ENCODE results near the gene CCZ1. TPM values are rescaled to one million over a fixed set of nuclear protein-coding genes. Genes with fewer than 3 reads are reported as not detected.
"Not testable (repeated sequence)": the region's sequence is repeated elsewhere in the genome, so short reads cannot be mapped to it uniquely, and the experiment has no call there.

CCZ1 gene
- 100 to 1,000 TPM in 2 of 3 donors, 10 to 100 TPM in 1; 76.3 to 111 (median 109) TPM for total RNA-seq

DNA sequence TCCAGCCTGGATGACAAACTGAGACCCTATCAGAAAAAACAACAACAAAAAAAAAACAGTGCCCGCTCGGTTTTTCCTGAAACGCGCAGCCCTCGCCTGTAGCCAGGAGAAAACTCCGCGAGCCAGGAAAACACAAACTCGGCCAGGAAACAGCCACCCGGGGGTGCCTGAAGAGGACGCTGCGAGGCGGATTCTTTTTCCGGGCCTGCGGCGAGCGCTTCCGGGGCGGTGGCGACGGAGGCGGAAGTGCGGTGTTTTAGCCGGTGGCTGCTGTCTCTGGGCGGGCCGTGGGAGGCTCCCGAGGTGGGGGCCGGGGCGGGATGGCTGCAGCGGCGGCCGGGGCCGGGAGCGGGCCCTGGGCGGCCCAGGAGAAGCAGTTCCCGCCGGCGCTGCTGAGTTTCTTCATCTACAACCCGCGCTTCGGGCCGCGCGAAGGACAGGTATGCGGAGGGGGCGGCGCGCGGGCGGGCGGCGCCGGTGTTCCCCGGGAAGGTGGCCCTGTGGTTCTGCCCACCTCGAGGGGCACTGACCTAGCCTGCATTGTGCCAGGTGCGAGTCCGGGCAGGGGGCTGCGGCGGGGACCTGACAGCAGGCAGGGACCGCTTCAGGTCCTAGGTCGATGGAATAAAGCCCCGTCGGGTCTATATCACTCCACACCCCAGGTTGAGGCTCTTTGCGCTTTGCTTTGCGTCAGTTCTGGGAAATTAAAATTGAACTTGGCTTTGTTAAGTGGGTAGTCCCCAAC lies at the start of gene CCZ1:
CCZ1 (plus strand) TSS at position 254 of the 745 bp plus-strand sequence; CDS start at position 321, 67 bp downstream.
- ATAC-seq (peak; percentile 94 to 97), DNase-seq (peak; percentile 58)
- not testable (repeated sequence) for H3K4me1 Mint-ChIP-seq (ENCODE audit: low read depth); H3K36me3 Mint-ChIP-seq (ENCODE audit: insufficient read depth); H3K27me3 Mint-ChIP-seq (ENCODE audit: low read depth); H3K9me3 Mint-ChIP-seq
- peak within 1 kb of the TSS; percentile 84 for H3K4me3 Mint-ChIP-seq

- H3K36me3 Mint-ChIP-seq (ENCODE audit: insufficient read depth) = peaks cover 14% of the 10 kb centered on the region
- no peak for ATAC-seq
Measured at GRCh38 chr7:5850944-5851343, 47.6 kb upstream of the CCZ1 start.

GRCh38 chr7:5854738-5855137 lies 43.8 kb upstream of the CCZ1 start:
- Mint-ChIP-seq H3K27me3 (ENCODE audit: low read depth) (no peaks in the 10 kb centered on the region), H3K36me3 (ENCODE audit: insufficient read depth) (peaks cover 11% of the 10 kb centered on the region), H3K4me1 (ENCODE audit: low read depth) (peaks cover 18% of the 10 kb centered on the region), H3K4me3 (no peak overlapping the region), H3K9me3 (no peaks in the 10 kb centered on the region)
- ATAC-seq (no peak), DNase-seq (no peak)

More at GRCh38 chr7:5850944-5851343, 47.6 kb upstream of the CCZ1 start:
- DNase-seq = no peak
- Mint-ChIP-seq H3K4me3 (no peak overlapping the region), H3K9me3 (no peaks in the 10 kb centered on the region), H3K27me3 (ENCODE audit: low read depth) (no peaks in the 10 kb centered on the region), H3K4me1 (ENCODE audit: low read depth) (no peaks in the 10 kb centered on the region)

DNA sequence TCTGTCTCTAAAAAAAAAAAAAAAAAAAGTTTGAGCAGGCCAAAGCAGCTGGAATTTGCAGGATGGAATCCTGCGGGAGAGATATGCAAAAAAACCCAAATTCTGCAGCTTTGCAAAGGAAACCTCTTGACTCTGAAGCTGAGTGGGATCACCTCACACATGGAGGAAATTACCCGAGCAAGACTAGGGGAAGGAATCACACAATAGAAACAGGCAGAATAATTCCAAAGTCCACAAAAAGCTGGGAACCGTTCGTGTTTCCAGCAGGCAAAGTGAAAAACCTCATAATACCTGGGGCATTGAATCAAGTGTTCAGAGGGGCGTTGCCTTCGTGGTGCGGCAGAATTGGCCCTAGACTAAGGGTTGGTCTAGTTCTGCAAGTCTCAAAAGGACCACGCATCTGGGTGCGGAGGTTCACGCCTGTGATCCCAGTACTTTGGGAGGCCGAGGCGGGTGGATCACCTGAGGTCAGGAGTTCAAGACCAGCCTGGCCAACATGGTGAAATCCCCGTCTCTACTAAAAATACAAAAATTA lies 41.4 kb upstream of the CCZ1 start:
- H3K36me3 Mint-ChIP-seq (ENCODE audit: insufficient read depth); DNase-seq; ATAC-seq; H3K27me3 Mint-ChIP-seq (ENCODE audit: low read depth); H3K9me3 Mint-ChIP-seq; H3K4me3 Mint-ChIP-seq: not testable (repeated sequence)
- H3K4me1 Mint-ChIP-seq (ENCODE audit: low read depth) = peaks cover 18% of the 10 kb centered on the region

DNA sequence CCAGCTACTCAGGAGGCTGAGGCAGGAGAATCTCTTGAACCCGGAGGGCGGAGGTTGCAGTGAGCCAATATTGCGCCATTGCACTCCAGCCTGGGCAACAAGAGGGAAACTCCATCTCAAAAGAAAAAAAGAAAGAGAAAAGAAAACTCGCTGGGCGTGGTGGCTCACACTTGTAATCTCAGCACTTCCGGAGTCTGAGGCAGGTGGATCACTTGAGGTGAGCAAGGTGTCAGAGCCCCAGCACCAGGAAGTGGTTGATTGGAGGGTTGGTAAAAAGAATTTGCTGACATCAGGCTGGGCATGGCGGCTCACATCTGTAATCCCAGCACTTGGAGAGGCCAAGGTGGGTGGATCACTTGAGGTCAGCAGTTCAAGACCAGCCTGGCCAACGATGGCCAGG lies 40.0 kb upstream of the CCZ1 start:
- peaks cover 18% of the 10 kb centered on the region for H3K4me1 Mint-ChIP-seq (ENCODE audit: low read depth)
- not testable (repeated sequence) for H3K27me3 Mint-ChIP-seq (ENCODE audit: low read depth); H3K36me3 Mint-ChIP-seq (ENCODE audit: insufficient read depth); H3K4me3 Mint-ChIP-seq; H3K9me3 Mint-ChIP-seq
- peak; percentile 18 to 59 for ATAC-seq
- DNase-seq = peak; percentile 17

DNA sequence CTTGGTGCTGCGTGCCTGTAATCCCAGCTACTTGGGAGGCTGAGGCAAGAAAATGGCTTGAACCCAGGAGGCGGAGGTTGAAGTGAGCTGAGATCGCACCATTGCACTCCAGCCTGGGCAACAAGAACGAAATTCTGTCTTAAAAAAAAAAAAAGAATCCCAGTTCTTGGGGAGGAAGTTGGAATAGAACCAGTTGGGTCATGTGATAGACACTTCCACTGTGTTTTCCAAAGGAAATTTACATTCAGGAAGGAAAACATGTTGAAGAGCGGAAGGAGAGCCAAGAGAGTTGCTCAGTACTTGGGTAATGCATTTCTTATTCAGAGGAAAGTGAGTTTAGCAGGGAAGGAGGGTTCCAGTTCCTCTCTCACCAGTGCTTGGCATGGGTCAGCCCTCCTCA lies 37.3 kb upstream of the CCZ1 start:
- ATAC-seq; H3K36me3 Mint-ChIP-seq (ENCODE audit: insufficient read depth); H3K27me3 Mint-ChIP-seq (ENCODE audit: low read depth): not testable (repeated sequence)

GRCh38 chr7:5862753-5863366 lies 35.7 kb upstream of the CCZ1 start:
- not testable (repeated sequence) for H3K4me3 Mint-ChIP-seq; H3K9me3 Mint-ChIP-seq; H3K27me3 Mint-ChIP-seq (ENCODE audit: low read depth); ATAC-seq; H3K36me3 Mint-ChIP-seq (ENCODE audit: insufficient read depth); DNase-seq
- H3K4me1 Mint-ChIP-seq (ENCODE audit: low read depth) = peaks cover 13% of the 10 kb centered on the region

More for the DNA sequence above, 37.3 kb upstream of the CCZ1 start:
- not testable (repeated sequence) for DNase-seq, H3K9me3 Mint-ChIP-seq, H3K4me3 Mint-ChIP-seq
- H3K4me1 Mint-ChIP-seq (ENCODE audit: low read depth) = peaks cover 17% of the 10 kb centered on the region

DNA sequence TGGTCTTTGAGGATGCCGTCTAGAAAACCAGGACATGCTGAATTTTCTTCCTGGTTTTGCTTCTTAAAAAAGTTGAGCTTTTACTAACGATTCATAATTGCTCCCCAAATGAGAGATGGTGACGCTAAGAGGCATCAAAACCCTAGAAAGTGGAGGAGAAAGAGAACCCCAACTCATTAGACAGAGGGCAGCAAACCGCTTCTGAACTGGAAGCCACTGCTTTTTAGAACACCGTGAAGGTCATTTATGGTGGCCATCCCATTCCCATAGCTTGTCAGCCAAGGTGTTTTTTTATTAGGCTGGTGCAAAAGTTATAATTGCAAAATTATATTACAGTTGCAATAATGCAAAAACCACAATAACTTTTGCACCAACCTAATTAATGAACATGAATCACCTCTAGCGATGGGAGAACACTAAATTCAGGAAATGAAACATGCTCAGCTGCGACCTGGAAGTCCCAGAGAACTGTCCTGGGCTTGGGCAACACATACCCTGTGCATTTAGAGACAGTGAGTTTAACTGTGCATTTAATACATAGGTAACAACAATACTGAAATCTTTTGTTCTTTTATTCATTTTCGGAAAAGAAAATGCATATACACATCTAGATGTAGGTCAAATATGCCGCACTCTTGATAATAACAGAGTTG lies 33.1 kb upstream of the CCZ1 start:
- not testable (repeated sequence) for DNase-seq; H3K36me3 Mint-ChIP-seq (ENCODE audit: insufficient read depth); H3K9me3 Mint-ChIP-seq; H3K4me1 Mint-ChIP-seq (ENCODE audit: low read depth); H3K4me3 Mint-ChIP-seq; ATAC-seq; H3K27me3 Mint-ChIP-seq (ENCODE audit: low read depth)

DNA sequence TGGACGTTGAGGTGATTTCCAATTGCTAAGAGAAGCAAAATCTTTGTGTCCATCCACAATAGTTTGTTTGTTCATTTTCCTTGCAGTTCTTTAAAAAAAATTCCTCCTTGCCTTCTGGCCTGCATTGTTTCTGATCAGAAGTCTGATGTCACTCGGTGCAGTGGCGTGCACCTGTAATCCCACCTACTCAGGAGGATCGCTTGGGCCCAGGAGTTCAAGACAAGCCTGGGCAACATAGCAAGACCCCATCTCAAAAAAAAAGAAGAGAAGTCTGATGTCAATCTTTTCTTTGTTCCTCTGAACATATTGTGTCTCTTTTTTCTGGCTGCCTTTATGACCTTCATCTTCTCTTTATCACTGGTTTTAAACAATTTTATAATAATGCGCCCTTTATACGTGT lies 31.5 kb upstream of the CCZ1 start:
- Mint-ChIP-seq H3K9me3 (no peaks in the 10 kb centered on the region), H3K4me3 (no peak overlapping the region), H3K4me1 (ENCODE audit: low read depth) (no peaks in the 10 kb centered on the region), H3K27me3 (ENCODE audit: low read depth) (no peaks in the 10 kb centered on the region), H3K36me3 (ENCODE audit: insufficient read depth) (peaks cover 3% of the 10 kb centered on the region)
- DNase-seq (no peak), ATAC-seq (no peak)

DNA sequence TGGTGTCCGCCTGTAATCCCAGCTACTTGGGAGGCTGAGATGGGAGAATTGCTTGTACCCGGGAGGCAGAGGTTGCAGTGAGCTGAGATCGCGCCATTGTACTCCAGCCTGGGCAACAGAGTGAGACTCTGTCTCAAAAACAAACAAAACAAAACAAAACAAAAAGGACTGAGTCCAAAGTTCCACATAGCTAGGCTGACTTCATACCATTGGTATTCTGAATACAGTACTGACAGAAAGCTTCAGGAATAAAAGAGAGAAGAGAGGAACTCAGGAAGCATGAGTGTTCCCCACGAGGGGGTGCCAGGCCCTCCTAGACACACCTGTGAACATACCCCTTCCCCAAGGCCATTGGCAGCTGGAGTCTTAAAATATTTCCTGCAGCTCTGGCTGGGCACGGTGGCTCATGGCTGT lies 29.6 kb upstream of the CCZ1 start:
- H3K36me3 Mint-ChIP-seq (ENCODE audit: insufficient read depth); H3K27me3 Mint-ChIP-seq (ENCODE audit: low read depth); H3K9me3 Mint-ChIP-seq; DNase-seq; H3K4me3 Mint-ChIP-seq; H3K4me1 Mint-ChIP-seq (ENCODE audit: low read depth); ATAC-seq: not testable (repeated sequence)

DNA sequence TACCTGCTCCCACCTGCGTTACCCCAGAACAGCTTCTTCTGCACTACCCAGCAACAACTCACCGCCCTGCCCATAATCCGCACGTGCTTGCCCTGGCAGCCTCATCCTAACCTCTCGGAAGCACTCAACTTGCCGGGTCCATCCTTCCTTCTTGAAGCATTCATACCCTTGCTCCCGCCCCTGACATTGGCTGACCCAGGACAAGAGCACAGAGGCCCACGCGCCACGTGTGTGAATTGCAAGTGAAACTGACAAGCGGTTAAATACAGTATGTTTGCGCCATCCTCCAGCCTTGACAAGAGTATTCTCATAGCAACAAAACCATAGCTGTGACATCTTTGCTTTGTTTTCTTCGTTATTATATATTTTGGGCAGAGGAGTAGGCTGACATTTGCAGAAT lies 28.8 kb upstream of the CCZ1 start:
- Mint-ChIP-seq H3K36me3 (ENCODE audit: insufficient read depth) (peaks cover 8% of the 10 kb centered on the region), H3K4me1 (ENCODE audit: low read depth) (no peaks in the 10 kb centered on the region), H3K27me3 (ENCODE audit: low read depth) (no peaks in the 10 kb centered on the region), H3K4me3 (no peak overlapping the region), H3K9me3 (no peaks in the 10 kb centered on the region)
- no peak for DNase-seq
- ATAC-seq = no peak

DNA sequence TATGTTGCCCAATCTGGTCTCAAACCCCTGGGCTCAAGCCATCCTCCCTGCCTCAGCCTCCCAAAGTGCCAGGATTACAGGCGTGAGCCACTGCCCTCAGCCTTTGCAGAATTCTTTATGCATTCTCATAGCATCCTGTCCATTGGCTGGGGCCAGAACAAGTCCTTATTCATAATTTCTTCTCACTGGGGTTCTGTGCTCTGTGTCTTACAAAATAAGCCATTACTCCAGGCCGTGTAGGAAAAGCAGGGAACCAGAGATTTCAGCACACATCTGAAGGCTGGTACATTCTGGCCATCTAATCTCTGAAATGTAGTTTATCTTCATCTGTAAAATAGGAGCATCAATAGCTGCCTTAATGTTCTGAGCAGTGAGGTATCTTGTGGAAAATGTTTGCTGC lies 28.2 kb upstream of the CCZ1 start:
- Mint-ChIP-seq H3K27me3 (ENCODE audit: low read depth) (no peaks in the 10 kb centered on the region), H3K36me3 (ENCODE audit: insufficient read depth) (peaks cover 9% of the 10 kb centered on the region), H3K9me3 (no peaks in the 10 kb centered on the region), H3K4me1 (ENCODE audit: low read depth) (no peaks in the 10 kb centered on the region), H3K4me3 (no peak overlapping the region)
- ATAC-seq = no peak
- no peak for DNase-seq

GRCh38 chr7:5872326-5872725 lies 26.2 kb upstream of the CCZ1 start:
- Mint-ChIP-seq H3K36me3 (ENCODE audit: insufficient read depth) (peaks cover 9% of the 10 kb centered on the region), H3K4me3 (no peak overlapping the region), H3K9me3 (no peaks in the 10 kb centered on the region), H3K4me1 (ENCODE audit: low read depth) (no peaks in the 10 kb centered on the region), H3K27me3 (ENCODE audit: low read depth) (no peaks in the 10 kb centered on the region)
- DNase-seq = no peak
- ATAC-seq = no peak

- H3K4me1 Mint-ChIP-seq (ENCODE audit: low read depth); H3K9me3 Mint-ChIP-seq; DNase-seq; H3K27me3 Mint-ChIP-seq (ENCODE audit: low read depth); H3K36me3 Mint-ChIP-seq (ENCODE audit: insufficient read depth); ATAC-seq; H3K4me3 Mint-ChIP-seq: not testable (repeated sequence)
Measured at GRCh38 chr7:5879591-5879990, 18.9 kb upstream of the CCZ1 start.

All from activated T-cell treated with anti-CD3 and anti-CD28 coated beads, Interleukin-2, amount 50 U/mL, for 4 hours (primary cell).